ENCODE results near the gene CEP126.
"Not testable (repeated sequence)": the region's sequence is repeated elsewhere in the genome, so short reads cannot be mapped to it uniquely, and the experiment has no call there.

The CEP126 gene

DNA sequence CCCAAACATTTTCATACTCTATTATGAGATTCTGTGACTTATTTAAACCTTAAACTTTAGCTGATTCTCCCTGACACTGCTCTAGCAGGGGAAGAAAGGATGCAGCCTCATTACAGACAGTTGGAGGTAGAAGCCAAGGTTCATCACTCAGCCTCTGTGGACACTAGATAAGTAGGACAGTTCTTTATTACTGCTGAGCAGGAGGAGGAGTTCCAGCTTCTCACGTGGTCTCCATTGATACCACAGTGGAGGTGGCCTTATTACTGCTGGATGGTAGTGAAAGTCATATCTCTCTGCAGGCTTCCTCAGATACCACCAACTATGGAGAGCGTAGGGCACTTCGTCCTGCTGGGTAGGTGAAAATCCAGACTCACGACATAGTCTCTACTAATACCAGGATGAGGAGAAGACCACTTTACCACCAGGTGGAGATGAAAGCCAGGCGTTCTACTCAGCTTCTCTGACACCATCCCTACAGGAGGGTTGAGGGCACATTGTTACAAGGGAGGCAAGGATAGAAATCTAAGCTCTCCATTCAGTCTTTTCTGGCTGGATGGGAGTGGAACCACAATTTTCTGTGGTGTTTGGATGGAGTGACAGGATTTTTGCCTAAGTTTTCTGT lies 14.6 kb downstream of the CEP126 start:
- FAIRE-seq (no peak), DNase-seq (ENCODE audit: extremely low spot score, insufficient read length, low read depth) (no peak)

DNA sequence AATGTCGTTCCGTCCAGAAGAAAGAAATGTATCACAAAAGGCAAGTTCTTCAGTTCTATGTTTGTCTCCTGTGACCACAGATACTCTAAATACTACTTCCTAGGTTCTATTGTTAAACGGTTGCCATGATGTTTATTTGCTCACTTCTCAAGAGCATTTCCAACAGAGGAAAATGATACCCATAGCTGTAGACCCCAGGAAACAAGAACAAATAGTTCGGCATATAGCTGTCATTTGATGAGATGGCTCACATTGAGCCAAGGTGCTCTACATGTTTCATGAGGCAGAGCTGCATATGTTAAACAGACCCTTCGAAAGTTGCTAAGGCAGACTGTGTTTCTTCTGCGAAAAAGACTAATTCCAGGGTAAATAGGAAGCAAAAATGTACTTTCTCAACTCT lies 16.9 kb downstream of the CEP126 start:
- no peak for FAIRE-seq
- no peak for DNase-seq (ENCODE audit: extremely low spot score, insufficient read length, low read depth)

DNA sequence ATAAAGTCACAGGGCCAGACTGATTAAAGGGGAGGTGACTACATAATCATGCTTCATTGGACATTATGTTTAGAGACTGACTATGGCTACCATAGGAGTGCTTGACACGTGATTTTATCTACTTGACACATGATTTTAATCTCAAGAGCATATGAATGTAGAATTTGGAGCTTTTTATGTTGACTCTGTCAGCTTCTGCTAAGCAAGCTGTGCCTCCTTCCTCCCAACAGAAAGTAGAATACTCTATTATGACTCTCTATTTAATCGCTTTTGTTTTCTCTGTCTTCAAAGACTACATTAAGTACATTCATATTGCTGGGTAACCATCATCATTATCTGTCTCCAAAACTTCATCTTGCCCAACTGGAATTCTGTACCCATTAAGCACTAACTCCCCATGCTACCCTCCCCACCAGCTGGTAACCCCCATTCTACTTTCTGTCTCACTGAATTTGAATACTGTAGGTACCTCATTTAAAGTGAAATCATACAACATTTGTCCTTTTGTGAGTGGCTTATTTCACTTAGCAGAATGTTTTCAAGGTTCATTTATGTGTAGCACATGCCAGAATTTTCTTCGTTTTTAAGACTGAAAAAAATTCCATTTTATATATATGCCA lies 26.2 kb downstream of the CEP126 start:
- FAIRE-seq (no peak), DNase-seq (ENCODE audit: extremely low spot score, insufficient read length, low read depth) (no peak)

DNA sequence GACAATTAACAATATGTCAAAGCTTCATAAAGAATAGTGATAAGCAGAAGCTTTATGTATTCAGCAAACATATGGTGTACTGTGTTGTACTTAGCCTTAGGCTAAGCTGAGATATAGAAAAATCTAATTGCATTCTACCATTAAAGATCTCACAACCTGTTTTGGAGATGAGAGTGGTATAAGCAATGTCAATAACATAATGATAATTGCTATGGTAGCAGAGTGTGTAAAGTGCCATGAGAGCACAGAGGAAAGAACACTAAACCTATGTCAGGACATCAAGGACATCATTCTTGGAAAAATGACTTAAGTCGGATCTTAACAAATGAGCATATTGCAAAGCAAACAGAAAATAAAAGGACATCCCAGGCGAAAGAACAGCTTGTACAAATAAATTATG lies 30.1 kb downstream of the CEP126 start:
- DNase-seq (ENCODE audit: extremely low spot score, insufficient read length, low read depth): no peak
- FAIRE-seq: no peak

DNA sequence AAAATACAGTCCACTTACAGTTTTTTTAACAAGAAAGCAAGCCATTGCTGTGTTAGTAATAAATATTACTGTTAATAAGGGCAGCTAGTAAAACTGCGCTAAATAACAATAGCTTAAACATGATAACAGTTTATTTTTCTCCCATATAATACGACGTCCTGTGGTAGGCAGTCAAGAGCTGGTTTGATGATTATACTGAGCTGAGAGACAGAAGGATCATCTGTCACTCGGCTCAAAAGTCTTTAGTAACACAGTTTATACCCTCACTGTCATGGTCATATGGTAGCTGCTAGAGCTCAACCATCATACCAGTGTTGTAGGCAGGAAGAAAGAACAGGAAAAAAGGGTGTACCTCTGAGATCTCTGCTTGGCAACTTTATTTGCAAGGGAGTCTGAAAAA lies 30.6 kb downstream of the CEP126 start:
- DNase-seq (ENCODE audit: extremely low spot score, insufficient read length, low read depth) (no peak), FAIRE-seq (no peak)

DNA sequence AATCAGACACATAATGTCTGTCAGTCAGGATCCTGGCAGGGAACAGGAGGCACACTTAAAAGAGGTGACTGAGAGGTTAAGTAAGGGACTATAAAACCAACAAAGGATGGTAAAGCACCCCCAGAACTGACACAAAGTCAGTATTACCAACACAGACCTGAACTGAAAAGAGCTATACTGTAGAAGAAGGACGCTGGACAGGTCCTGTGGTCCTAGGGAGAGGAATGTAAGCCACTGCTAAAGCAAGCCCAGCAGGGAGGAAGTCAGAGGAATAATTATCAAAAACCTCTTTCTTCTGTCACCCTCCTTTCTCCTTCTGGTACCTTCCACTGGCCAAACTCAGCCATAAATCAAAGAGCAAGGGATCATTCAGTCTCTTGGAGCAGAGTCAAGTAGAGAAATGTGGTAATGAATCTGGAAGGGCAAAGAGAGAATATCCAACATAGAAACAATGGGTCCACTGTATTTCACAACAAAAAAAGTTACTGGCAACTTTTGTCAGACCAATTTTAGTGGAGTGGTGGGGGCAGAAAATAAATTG lies 34.9 kb downstream of the CEP126 start:
- FAIRE-seq (no peak), DNase-seq (ENCODE audit: extremely low spot score, insufficient read length, low read depth) (no peak)

DNA sequence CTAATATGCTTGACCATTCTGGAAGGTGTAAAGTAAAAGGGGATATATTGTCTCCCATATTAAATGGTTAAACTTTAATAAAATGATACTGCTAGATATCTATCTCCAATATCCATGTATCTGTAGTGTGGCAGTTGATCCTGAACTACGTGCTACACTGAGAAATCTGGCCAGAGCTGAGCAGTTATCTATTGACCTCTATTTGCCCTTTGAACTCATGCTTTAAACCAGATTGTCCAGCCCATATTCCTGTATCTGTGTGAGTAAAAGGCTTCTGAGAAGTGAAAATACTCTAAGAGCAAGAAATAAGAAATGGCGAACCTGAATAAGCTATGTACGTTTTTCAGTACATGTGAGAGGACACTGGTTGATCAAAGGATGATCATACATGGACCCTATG lies 40.5 kb downstream of the CEP126 start:
- no peak for DNase-seq (ENCODE audit: extremely low spot score, insufficient read length, low read depth)
- no peak for FAIRE-seq

DNA sequence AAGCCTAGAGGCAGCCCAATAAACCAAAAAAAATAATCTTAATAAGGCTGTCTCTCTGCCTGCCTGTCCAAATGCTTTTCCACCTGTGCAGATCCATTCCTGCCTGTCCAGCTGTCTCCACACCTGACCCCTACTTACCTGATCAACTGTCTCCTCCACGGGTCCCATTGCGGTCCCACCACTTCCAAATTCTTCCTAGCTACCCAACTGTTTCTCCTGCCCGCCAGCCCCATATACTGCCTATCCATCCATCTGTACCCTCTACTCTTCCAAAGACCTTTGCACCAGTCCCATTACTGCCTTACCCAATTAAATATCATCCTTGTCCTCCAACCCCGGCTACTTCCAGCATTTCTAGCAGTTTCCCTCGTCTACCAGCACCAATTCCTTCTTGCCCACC lies 40.9 kb downstream of the CEP126 start:
- FAIRE-seq: no peak
- no peak for DNase-seq (ENCODE audit: extremely low spot score, insufficient read length, low read depth)

DNA sequence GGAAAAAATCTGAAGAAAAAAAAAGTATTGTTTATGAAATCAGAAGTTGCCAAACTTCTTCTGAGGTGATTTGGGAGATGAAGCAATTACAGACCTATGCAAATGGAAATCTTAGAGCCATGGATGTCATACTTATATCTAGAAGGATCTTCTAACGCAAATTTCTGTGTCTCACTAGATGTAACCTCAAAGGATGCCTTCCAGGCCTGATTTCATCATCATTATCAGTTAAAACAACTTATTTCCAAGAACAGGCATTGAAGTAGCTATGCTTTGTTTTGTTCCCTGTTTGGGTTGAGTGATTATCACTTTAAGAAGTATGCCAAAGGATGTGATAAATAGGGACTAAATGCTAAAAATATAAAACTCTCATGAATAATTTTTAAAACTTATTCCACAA lies 45.4 kb downstream of the CEP126 start:
- no peak for FAIRE-seq
- DNase-seq (ENCODE audit: extremely low spot score, insufficient read length, low read depth): no peak

DNA sequence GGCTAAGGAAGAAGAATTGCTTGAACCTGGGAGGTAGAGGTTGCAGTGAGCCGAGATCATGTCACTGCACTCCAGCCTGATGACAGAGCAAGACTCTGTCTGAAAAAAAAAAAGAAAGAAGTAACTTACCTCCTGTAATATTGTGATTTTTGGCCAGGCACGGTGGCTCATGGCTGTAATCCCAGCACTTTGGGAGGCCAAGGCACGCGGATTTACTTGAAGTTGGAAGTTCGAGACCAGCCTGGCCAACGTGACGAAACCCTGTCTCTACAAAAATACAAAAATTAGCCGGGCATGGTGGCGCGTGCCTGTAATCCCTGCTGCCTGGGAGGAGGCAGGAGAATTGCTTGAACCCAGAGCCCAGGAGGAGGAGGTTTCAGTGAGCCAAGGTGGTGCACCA lies 49.4 kb downstream of the CEP126 start:
- not testable (repeated sequence) for DNase-seq (ENCODE audit: extremely low spot score, insufficient read length, low read depth); FAIRE-seq

DNA sequence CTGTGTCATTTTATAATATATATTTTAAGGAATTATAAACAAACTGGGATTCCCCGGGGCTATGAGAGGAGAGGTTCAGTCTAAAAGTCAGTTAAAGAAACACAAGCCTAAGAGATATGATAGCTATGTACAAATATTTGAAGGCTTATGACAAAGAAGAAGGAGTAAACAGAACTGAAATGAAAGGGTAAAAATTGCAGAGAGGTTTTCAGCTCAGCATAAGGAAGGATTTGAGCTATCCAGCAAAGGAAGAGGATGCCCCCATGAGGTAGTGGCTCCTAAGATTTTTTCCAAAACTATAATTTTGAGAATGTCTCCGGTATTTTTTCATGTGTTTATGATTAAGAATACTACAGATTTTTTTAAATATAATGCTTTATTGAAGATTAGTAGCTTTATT lies 59.4 kb downstream of the CEP126 start:
- FAIRE-seq (no peak), DNase-seq (ENCODE audit: extremely low spot score, insufficient read length, low read depth) (no peak)

DNA sequence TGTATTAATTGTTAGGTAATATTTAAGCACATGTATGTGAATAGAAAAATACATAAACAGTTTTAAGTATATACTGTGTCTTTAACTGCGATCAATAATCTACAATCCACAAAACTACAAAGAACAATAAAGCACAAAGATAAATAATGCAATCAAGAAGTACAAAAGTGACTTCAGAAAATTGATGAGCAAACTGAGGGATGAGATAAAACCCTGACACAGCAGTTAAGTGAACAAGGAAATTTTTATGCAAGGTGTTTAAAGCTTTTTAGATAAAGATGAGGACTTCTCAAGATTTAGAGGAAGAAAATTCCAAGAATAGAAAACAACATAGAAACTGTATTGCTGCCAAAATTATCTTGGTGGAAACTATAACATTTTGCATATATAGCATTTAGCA lies 60.0 kb downstream of the CEP126 start:
- no peak for FAIRE-seq

DNA sequence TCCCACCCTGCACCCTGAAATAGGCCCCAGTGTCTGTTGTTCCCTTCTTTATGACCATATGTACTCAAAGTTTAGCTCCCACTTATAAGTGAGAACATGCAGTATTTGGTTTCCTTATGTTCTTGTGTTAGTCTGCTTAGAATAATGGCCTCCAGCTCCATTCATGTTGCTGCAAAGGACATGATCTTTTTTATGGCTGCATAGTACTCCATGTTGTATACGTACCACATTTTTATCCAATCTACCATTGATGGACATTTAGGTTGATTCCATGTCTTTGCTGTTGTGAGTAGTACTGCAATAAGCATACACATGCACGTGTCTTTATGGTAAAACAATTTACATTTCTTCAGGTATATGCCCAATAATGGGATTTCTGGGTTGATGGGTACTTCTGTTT lies 60.9 kb downstream of the CEP126 start:
- no peak for FAIRE-seq
- no peak for DNase-seq (ENCODE audit: extremely low spot score, insufficient read length, low read depth)

More for the DNA sequence above, 60.0 kb downstream of the CEP126 start:
- no peak for DNase-seq (ENCODE audit: extremely low spot score, insufficient read length, low read depth)

DNA sequence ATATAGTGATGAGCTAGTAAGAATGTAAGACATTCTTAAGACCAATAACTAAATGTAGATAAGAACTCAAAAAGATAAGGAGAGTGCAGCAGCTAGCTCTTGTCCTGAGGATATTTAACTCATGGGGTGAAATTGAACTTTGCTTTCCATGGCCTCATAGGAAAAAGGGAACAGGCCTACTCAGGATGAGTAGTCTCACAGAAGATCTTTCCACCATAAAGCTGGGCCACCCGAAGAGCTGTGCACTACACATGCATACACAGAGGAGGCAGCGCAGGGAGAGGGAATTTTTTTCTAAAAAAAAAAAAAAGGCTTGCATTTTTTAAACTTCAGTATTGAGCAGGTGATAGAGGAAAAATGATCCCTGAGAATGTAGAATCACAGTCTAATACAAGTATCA lies 72.6 kb downstream of the CEP126 start:
- no peak for FAIRE-seq
- DNase-seq (ENCODE audit: extremely low spot score, insufficient read length, low read depth): no peak

DNA sequence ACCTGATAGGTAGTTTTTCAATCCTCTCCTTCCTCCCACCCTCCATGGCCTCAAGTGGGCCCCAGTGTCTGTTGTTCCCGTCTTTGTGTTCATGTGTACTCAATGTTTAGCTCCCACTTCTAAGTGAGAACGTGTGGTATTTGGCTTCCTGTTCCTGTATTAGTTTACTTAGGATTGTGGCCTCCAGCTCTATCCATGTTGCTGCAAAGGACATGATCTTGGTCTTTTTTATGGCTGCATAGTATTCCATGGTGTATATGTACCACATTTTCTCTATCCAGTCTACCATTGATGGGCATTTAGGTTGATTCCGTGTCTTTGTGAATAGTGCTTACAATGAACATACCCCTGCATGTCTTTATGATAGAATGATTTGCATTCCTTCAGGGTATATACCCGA lies 78.4 kb downstream of the CEP126 start:
- DNase-seq (ENCODE audit: extremely low spot score, insufficient read length, low read depth) (no peak), FAIRE-seq (no peak)

DNA sequence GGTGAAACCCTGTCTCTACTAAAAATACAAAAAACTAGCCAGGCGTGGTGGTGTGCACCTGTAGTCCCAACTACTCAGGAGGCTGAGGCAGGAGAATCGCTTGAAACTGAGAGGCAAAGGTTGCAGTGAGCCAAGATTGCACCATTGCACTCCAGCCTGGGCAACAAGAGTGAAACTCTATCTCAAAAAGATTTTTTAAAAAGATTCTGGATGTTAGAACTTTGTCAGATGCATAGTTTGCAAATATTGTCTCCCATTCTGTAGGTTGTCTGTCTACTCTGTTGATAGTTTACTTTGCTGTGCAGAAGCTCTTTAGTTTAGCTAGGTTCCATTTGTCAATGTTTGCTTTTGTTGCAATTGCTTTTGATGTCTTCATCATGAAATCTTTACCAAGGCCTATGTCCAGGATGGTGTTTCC lies 79.3 kb downstream of the CEP126 start:
- not testable (repeated sequence) for FAIRE-seq; DNase-seq (ENCODE audit: extremely low spot score, insufficient read length, low read depth)

DNA sequence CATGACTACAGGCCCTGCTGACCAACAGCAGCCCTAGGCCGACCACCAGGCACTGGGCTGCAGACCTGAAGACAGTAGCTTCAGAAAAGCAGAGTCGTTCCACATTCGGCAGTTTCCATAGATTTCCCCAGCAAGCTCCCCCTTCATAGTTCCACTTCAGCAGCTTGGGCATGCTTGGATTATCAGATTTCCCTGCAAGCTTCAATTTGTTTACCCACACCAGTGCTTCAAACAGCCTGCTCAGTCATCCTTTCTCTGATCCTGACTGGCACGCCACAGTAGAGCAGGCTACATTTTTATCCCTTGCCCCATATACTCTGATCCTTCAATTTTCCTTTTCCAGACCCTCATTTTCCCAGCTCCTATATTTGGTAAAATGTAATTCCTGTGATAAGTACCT lies 81.3 kb downstream of the CEP126 start:
- FAIRE-seq: no peak

DNA sequence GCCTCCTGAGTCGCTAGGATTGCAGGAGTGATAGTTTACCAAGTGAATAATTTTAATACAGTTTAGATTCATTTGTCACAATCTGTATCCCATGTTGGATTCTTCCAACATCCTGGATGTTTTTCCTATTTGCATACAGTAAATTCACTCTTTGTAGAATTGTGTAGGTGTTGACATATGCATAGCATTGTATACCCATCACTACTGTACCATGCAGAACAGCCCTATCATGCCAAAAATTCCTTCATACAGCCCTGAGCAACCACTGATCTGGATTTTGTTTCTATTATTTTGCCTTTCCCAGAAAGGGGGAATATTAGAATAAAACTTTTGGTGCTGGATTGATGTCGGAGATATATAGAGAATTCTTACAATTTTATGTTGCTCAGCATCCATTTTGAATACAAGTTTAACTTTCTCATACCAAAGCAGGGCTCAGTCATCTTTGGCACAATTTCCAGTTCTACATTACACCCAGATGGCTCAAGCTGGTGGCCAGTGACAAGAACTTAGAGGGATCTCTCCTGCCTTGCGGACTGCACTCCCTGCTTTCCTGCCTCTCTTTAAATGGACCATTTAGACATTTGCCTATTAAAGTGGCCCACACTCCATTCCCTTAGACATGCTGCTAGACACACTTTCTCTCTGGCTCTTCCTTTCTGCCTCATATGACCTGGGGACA lies 87.0 kb downstream of the CEP126 start:
- no peak for FAIRE-seq
- no peak for DNase-seq (ENCODE audit: extremely low spot score, insufficient read length, low read depth)

More for the DNA sequence above, 81.3 kb downstream of the CEP126 start:
- DNase-seq (ENCODE audit: extremely low spot score, insufficient read length, low read depth): no peak

DNA sequence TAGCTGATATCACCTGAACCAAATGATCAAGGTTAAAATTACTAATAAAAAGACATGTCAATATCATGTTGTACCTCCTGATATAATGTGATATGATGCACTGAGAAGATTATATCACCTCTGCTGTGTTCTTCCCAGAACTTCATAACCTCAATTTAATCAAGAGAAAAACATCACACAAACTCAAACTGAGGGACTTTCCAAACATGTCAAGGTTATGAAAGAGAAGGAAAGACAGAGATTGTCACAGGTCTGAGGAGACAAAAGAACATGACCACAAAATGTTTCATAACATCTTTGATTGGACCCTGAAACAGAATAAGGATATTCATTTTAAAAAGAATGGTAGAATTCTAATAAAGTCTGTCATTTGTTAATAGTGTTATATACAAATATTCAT lies 89.4 kb downstream of the CEP126 start:
- FAIRE-seq (no peak), DNase-seq (ENCODE audit: extremely low spot score, insufficient read length, low read depth) (no peak)

DNA sequence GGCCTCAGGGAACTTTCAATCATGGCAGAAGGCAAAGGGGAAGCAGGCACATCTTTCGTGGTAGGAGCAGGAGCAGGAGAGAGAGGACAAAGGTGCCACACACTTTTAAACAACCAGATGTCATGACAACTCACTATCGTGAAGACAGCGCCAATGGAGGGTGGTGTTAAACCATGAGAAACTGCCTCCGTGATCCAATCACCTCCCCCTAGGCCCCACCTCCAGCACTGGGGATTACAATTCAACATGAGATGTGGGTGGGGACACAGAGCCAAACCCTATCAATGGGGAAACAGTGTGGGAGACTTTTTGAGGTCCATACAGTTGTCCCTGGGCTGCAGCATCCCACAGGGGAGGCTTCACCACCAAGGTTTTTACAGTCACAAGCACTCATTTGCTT lies 90.5 kb downstream of the CEP126 start:
- FAIRE-seq (no peak), DNase-seq (ENCODE audit: extremely low spot score, insufficient read length, low read depth) (no peak)

DNA sequence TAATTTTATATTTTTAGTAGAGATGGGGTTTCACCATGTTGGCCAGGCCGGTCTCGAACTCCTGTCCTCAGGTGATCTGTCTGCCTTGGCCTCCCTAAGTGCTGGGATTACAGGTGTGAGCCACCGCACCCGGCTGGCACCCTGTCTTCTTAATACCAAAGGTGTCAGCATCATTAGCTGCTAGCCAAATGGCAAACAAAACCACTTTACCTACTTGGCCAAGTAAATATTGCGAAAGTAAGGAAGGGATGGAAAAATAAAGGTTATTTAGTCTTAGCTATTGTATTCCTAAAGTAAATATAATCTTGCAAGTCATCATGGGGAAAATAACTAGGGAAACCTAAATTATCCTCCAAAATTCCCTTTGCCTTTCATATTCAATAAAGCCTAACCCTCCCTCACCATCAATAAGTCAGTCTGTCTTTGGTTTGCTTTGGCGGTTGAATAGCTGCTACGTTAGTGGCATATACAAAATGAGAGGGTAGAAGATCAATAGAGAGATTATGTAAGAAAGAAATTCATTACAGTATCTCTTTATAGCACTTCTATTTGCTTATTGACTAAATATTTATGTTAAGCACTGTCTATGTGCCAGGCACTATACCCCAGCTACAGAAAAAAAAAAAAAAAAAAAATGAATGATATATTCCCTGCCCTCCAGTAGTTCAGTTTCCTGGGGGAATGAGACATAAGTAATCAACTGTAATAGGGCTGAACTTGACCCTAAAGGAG lies 92.2 kb downstream of the CEP126 start:
- DNase-seq (ENCODE audit: extremely low spot score, insufficient read length, low read depth): no peak

More for the DNA sequence above, 92.2 kb downstream of the CEP126 start:
- no peak for FAIRE-seq
